Breast epithelium (tissue), 4 donors: ENCODE results near the gene KRT4. TPM values are rescaled to one million over a fixed set of nuclear protein-coding genes. Genes with fewer than 3 reads are reported as not detected.

Experiments used
- DNase-seq, 2 donors: peaks; one replicate each; pipeline ENCODE4 v3.0.0-alpha.2; 2019; ENCODE audit warnings: low spot score in 2 of 2
- H3K27ac ChIP-seq, 2 donors: fragments of 200-600 bp; sonication (generic) in 1 of 2; one replicate each; pipeline ENCODE4 v1.5.1; 2016 to 2019; ENCODE audit warnings: mild to moderate bottlenecking in 1 of 2
- H3K27me3 ChIP-seq, 2 donors: fragments of 200-600 bp; sonication (generic) in 1 of 2; one replicate each; pipeline versions ENCODE4 v1.5.1 to v1.6.0; 2017 to 2019; ENCODE audit warnings: control low read depth in 1 of 2, mild to moderate bottlenecking in 1 of 2
- H3K36me3 ChIP-seq: fragments of 200-600 bp; one replicate; pipeline ENCODE4 v1.5.1; 2019
- H3K4me1 ChIP-seq, 2 donors: fragments of 200-600 bp; sonication (generic); one replicate each; pipeline ENCODE4 v1.5.1; 2016 to 2019; ENCODE audit warnings: control low read depth in 1 of 2
- H3K4me3 ChIP-seq, 3 donors: fragments of 200-600 bp; sonication (generic); 1 replicate in 2 of 3; 2 replicates in 1 of 3; pipeline ENCODE4 v1.5.1; 2016 to 2019; ENCODE audit warnings: mild to moderate bottlenecking in 3 of 3, moderate library complexity in 2 of 3
- H3K9me3 ChIP-seq, 2 donors: fragments of 200-600 bp; sonication (generic) in 1 of 2; one replicate each; pipeline ENCODE4 v1.5.1; 2016 to 2019; ENCODE audit warnings: control low read depth in 1 of 2
- POLR2A ChIP-seq: fragments of 450-650 bp; IDR thresholded peaks from one replicate; pipeline ENCODE4 v1.6.1; 2016; ENCODE audit warnings: antibody characterized with exemption, mild to moderate bottlenecking, moderate library complexity
- POLR2AphosphoS5 ChIP-seq, 3 donors: sonication (generic); formaldehyde crosslinking; IDR thresholded peaks; one replicate each; pipeline ENCODE4 v1.6.1; 2017; ENCODE audit warnings: antibody characterized with exemption in 3 of 3
- intact Hi-C: fragments of 100-400 bp; cut with DNase I; formaldehyde crosslinking; loops from one replicate; pipeline ENCODE4 v1.15.1; 2023; ENCODE audit warnings: low total_unique reads
- total RNA-seq, 3 donors: library from RNA; depleted of rRNA; stranded (reverse); fragments of >200 nt; gene quantifications; one replicate each; pipeline ENCODE4 v1.1.0, GENCODE V29; 2016
- TF ChIP-seq, protein P1 (sequence below), 3 donors: fragments of 450-650 bp; IDR thresholded peaks; one replicate each; pipeline ENCODE4 v1.5.1; 2016 to 2017; ENCODE audit warnings: antibody characterized with exemption in 3 of 3, mild to moderate bottlenecking in 3 of 3, moderate library complexity in 3 of 3

KRT4 gene
- total RNA-seq, 3 donors from 2014 or later: 0.33 TPM; not detected in 2

DNA sequence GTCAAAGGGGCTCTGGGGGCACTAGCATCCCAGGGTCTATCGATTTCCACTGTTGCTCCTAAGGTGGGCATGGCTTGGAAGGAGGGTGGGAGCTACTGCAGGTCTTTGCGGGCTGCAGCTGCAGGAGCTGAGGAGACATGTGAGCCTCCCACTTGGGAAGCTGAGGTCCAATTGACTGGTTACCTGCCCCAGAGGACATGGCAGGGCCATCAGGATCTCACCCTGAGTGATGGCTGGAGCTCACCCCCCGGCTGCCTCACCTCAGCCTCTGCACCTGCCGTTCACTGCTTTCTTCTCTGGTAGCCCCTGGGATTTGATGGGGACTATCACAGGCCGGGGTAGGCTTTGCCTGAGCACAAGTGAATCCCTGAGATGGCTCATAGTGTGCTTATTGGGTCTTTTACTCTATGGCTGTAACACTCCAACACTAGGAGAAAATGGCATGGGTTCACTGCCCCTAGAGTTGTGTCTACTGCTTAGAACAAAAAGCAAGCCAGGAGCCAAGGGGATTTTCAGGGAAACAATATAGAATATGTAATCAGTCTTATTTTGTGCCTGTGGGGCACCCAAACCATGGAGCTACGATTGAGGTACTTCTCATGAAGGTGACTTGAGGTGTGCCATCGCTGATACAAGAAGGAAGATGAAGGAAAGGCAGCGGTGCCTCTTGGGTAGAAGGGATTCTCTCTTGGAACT is 3.2 kb upstream of the KRT4 start:
- intact Hi-C loops: no loop called here
- TF ChIP-seq, protein P1, sequence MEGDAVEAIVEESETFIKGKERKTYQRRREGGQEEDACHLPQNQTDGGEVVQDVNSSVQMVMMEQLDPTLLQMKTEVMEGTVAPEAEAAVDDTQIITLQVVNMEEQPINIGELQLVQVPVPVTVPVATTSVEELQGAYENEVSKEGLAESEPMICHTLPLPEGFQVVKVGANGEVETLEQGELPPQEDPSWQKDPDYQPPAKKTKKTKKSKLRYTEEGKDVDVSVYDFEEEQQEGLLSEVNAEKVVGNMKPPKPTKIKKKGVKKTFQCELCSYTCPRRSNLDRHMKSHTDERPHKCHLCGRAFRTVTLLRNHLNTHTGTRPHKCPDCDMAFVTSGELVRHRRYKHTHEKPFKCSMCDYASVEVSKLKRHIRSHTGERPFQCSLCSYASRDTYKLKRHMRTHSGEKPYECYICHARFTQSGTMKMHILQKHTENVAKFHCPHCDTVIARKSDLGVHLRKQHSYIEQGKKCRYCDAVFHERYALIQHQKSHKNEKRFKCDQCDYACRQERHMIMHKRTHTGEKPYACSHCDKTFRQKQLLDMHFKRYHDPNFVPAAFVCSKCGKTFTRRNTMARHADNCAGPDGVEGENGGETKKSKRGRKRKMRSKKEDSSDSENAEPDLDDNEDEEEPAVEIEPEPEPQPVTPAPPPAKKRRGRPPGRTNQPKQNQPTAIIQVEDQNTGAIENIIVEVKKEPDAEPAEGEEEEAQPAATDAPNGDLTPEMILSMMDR (IDR thresholded peaks at IDR 0.05): no peak
- TF ChIP-seq POLR2AphosphoS5 (IDR thresholded peaks at IDR 0.05): no peak
- TF ChIP-seq POLR2A: no peak
- no peak for DNase-seq

DNA sequence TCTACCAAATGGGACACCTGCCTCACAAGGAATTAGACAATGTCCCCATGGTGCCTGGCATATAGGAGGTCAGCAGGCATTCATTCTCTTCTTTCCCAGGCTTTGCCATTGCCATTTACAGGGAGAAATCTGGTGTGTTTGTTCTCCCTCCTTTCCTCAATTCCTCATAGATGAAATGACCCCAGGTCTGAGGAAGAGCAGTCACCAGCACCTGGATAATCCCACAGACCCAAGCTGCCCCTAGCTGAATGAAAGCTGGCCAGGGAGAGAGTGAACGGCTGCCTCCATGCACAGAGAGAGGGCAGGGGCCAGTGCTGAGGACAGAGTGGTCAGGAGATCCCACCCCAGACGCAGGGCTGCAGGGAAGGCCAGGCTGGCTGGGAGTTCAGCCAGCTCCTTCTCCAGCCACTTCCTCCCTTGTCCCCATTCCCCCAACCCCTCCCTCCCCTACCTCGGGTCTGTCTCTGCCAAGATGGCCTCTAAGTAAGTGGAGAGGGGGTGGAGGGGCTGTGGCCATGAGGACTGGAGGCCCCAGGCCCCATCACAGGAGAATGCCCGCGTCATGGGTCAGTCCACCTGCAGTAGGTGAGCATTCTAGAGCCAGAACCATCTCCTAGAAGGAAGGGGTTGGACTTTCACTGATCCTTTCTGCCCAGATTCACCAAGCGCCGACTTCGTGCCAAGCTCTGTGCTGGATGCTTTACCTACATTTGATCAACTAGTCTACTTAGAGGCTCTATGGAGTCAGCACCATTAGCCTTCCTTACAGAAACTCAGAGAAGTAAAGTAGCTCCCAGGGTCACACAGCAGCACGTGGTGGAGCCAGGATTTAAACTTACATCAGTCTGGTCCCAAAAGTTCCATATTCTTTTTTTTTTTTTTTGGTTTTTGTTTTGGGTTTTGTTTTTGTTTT is 2.0 kb upstream of the KRT4 start:
- Histone ChIP-seq H3K4me3 (no peak overlapping the region), H3K9me3 (no peaks in the 10 kb centered on the region), H3K4me1 (no peaks in the 10 kb centered on the region), H3K36me3 (no peaks in the 10 kb centered on the region), H3K27ac (no peak overlapping the region), H3K27me3 (peaks cover 0 to 4% of the 10 kb centered on the region in 2 donors)
- intact Hi-C loops: no loop called here
- DNase-seq: no peak
- no peak for TF ChIP-seq POLR2A
- TF ChIP-seq, protein P1 (IDR thresholded peaks at IDR 0.05): no peak
- no peak for TF ChIP-seq POLR2AphosphoS5 (IDR thresholded peaks at IDR 0.05)

More for the DNA sequence above, 3.2 kb upstream of the KRT4 start:
- H3K36me3 ChIP-seq: no peaks in the 10 kb centered on the region
- H3K4me1 ChIP-seq: no peaks in the 10 kb centered on the region
- H3K27ac ChIP-seq: no peak overlapping the region
- H3K27me3 ChIP-seq: peaks cover 0 to 4% of the 10 kb centered on the region in 2 donors
- H3K4me3 ChIP-seq: no peak overlapping the region
- H3K9me3 ChIP-seq: no peaks in the 10 kb centered on the region

DNA sequence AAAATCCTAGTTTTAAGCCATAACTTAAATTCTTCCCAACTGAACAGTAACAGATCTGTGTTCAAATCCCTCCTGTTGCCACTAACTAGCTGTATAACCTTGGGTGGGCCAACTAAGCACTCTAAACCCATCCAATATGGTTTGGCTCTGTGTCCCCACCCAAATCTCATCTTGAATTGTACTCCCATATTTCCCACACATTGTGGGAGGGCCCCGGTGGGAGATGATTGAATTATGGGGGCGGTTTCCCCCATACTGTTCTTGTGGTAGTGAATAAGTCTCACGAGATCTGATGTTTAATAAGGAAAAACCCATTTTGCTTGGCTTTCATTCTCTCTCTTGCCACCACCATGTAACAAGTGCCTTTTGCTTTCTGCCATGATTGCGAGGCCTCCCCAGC is 1.2 kb upstream of the KRT4 start:
- Histone ChIP-seq H3K4me1 (no peaks in the 10 kb centered on the region), H3K9me3 (no peaks in the 10 kb centered on the region), H3K36me3 (no peaks in the 10 kb centered on the region), H3K27me3 (peaks cover 0 to 4% of the 10 kb centered on the region in 2 donors), H3K27ac (no peak overlapping the region), H3K4me3 (no peak overlapping the region)
- no peak for DNase-seq
- intact Hi-C loops: no loop called here
- TF ChIP-seq, protein P1 (IDR thresholded peaks at IDR 0.05): no peak
- no peak for TF ChIP-seq POLR2A
- TF ChIP-seq POLR2AphosphoS5 (IDR thresholded peaks at IDR 0.05): no peak

DNA sequence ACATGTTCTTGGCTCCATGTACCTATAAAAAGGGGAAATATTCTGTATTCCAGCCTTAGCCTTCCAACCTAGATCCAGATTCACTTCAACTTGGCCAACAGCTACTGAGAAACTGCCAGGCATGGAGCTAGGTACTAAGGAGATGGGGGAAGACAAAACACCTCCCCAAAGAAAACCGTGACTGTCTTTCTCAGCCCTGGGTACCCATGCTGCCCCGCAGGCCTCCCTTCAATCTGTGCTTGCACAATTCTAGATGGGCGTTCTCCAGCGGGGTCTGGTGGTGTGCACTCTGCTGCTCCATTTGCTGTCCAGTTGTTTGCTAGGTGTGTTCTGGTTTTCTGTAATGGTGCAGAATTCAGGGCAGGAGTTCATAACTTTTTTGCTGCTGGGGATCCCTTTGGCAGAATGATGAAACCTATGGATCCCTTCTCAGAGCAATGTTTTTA is 817 bp upstream of the KRT4 start:
- intact Hi-C loops: no loop called here
- H3K36me3 ChIP-seq: no peaks in the 10 kb centered on the region

More for the DNA sequence above, 817 bp upstream of the KRT4 start:
- no peak overlapping the region for H3K4me3 ChIP-seq
- TF ChIP-seq, protein P1 (IDR thresholded peaks at IDR 0.05): no peak
- TF ChIP-seq POLR2AphosphoS5 (IDR thresholded peaks at IDR 0.05) (no peak), POLR2A (no peak)
- no peaks in the 10 kb centered on the region for H3K4me1 ChIP-seq
- H3K9me3 ChIP-seq: no peaks in the 10 kb centered on the region
- peaks cover 0 to 4% of the 10 kb centered on the region in 2 donors for H3K27me3 ChIP-seq
- no peak overlapping the region for H3K27ac ChIP-seq
- no peak for DNase-seq
